Measurements from ENCODE around the gene UXS1. TPM values are rescaled to one million over a fixed set of nuclear protein-coding genes. Genes with fewer than 3 reads are reported as not detected.

The UXS1 gene
- total and polyA plus RNA-seq, 2 donors (not counting 3 experiments of a cell fraction or from before 2014, with no cell fraction given), result 34.2 to 43.2 TPM

GRCh38 chr2:106207246-106207645, 13.1 kb upstream of the UXS1 start:
- dilution Hi-C loops (cut with MboI; ENCODE audit: extremely low pct_ligation_motif_present, low sequenced_read_pairs), result no loop called here
- Histone ChIP-seq H4K20me1 (replicated peaks; ENCODE audit: control insufficient read depth, extremely low read depth, insufficient read depth, low read length) (no peaks in the 10 kb centered on the region), H3K27ac (ENCODE audit: insufficient read depth, low read depth, low read length) (no peak overlapping the region), H3K9me1 (replicated peaks; ENCODE audit: control insufficient read depth, extremely low read depth, insufficient read depth, low read length) (no peaks in the 10 kb centered on the region), H3K79me2 (ENCODE audit: control insufficient read depth, insufficient read depth, low read length) (no peaks in the 10 kb centered on the region), H3K9ac (replicated peaks; ENCODE audit: extremely low read depth, insufficient read depth, low read length) (no peak overlapping the region), H3K4me2 (ENCODE audit: insufficient read depth, low read length) (no peak overlapping the region), H3K4me3 (replicated peaks in 1 of 3; ENCODE audit: insufficient read depth in 1 of 3, low read depth in 1 of 3, low read length in 3 of 3) (no peak overlapping the region), H2AFZ (ENCODE audit: low read depth, low read length) (no peak overlapping the region), H3K9me3 (replicated peaks; ENCODE audit: control insufficient read depth, insufficient read depth, low read length) (no peaks in the 10 kb centered on the region), H3K4me1 (ENCODE audit: control insufficient read depth, extremely low read depth, insufficient read depth, low read length) (no peaks in the 10 kb centered on the region), H3K27me3 (ENCODE audit: control insufficient read depth in 2 of 2, insufficient read depth in 2 of 2, low read length in 2 of 2) (peaks cover 3% of the 10 kb centered on the region in 2 experiments), H3K36me3 (ENCODE audit: control insufficient read depth in 2 of 2, extremely low read depth in 1 of 2, insufficient read depth in 2 of 2, low read length in 2 of 2) (no peaks in the 10 kb centered on the region)
- intact Hi-C loops (cut with micrococcal nuclease), result no loop called here
- TF ChIP-seq MYC (IDR thresholded peaks at IDR 0.05; ENCODE audit: low read depth, low read length), result no peak
- no peak for TF ChIP-seq FOS (IDR thresholded peaks at IDR 0.05; ENCODE audit: borderline replicate concordance, insufficient read depth, low read length)
- TF ChIP-seq POLR2A (IDR thresholded peaks at IDR 0.05; ENCODE audit: low read depth, low read length), result no peak
- no peak for TF ChIP-seq MAX (IDR thresholded peaks at IDR 0.05; ENCODE audit: insufficient read depth, insufficient read length)
- TF ChIP-seq JUN (IDR thresholded peaks at IDR 0.05; ENCODE audit: borderline replicate concordance, insufficient read depth, insufficient read length, low read depth), result no peak
- no peak for TF ChIP-seq EZH2 (IDR thresholded peaks at IDR 0.05; ENCODE audit: borderline replicate concordance, low read depth, low read length, severe bottlenecking)
- TF ChIP-seq CTCF (IDR thresholded peaks at IDR 0.05; ENCODE audit: extremely low read depth in 1 of 2, insufficient read depth in 1 of 2, low read depth in 1 of 2, low read length in 2 of 2), result no peak
- no peak for TF ChIP-seq POLR2AphosphoS5 (IDR thresholded peaks at IDR 0.05; ENCODE audit: insufficient read depth, low read depth, low read length)
- no peak for TF ChIP-seq GATA2 (IDR thresholded peaks at IDR 0.05; ENCODE audit: insufficient read depth, insufficient read length, low read depth, low read length)
- ChIA-PET POLR2A (no interaction called here), CTCF (no interaction called here)
- DNase-seq (ENCODE audit: low read depth, low spot score) (no peak), FAIRE-seq (no peak)
- BruUV-seq (replicated peaks), result no TSS peak
